ENCODE results near the gene UBC.
A peak's percentile ranks its signal among the peaks of the same experiment; 100 is the strongest.

Gene UBC

DNA sequence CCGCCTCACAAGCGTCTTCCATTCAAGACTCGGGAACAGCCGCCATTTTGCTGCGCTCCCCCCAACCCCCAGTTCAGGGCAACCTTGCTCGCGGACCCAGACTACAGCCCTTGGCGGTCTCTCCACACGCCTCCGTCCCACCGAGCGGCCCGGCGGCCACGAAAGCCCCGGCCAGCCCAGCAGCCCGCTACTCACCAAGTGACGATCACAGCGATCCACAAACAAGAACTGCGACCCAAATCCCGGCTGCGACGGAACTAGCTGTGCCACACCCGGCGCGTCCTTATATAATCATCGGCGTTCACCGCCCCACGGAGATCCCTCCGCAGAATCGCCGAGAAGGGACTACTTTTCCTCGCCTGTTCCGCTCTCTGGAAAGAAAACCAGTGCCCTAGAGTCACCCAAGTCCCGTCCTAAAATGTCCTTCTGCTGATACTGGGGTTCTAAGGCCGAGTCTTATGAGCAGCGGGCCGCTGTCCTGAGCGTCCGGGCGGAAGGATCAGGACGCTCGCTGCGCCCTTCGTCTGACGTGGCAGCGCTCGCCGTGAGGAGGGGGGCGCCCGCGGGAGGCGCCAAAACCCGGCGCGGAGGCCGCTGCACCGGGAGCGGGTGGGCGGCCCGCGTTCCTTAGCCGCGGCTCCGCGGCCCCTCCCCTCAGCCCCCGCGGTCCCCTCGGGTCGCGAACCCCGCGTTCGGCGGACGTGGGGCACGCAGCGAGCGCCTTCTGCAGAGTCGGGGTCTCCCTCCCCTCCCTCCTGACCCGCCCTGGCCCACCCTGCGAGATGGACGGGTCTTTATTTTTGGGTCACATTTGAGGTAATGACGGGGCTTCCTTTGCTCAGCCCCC, at the start of gene UBC:
UBC (minus strand) TSS at position 259 of the 847 bp plus-strand sequence. CDS start 879 bp downstream, outside the sequence.
- DNase-seq (ENCODE audit: low read depth in 1 of 2, low spot score in 1 of 2), result peak; percentile 81 to 82

DNA sequence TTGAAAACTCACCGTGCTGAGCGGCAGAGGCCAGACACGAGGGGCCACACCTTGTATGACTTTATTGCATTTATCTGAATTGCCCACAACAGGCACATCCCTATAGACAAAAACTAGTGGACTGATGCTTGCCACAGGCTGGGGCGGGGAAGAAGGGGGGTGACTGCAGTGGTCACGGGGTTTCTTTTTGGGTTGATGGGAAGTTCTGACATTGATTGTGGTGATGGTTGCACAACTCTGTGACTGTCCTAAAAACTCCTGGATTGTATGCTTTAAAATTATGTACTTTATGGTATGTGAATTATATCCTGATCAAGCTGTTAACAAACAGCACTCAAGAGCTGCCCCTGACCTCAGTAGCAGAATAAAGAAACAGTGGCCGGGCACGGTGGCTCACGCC, 48.8 kb upstream of the UBC start:
- DNase-seq (ENCODE audit: low read depth in 1 of 2, low spot score in 1 of 2), result no peak

DNA sequence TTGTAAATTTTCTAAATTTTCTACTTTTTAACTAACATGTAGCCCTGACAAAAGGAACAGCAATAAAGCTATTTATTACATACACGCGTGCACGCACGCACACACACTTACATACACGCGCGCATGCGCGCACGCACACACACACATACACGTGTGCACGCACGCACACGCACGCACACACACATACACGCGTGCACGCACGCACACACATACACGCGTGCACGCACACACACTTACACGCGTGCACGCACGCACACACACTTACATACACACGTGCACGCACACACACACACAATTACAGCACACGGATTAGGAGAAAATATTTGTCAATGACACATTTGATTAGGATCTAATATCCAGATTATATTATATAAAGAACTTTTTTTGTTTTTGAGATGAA, 46.6 kb upstream of the UBC start:
- DNase-seq (ENCODE audit: low read depth in 1 of 2, low spot score in 1 of 2), result no peak

DNA sequence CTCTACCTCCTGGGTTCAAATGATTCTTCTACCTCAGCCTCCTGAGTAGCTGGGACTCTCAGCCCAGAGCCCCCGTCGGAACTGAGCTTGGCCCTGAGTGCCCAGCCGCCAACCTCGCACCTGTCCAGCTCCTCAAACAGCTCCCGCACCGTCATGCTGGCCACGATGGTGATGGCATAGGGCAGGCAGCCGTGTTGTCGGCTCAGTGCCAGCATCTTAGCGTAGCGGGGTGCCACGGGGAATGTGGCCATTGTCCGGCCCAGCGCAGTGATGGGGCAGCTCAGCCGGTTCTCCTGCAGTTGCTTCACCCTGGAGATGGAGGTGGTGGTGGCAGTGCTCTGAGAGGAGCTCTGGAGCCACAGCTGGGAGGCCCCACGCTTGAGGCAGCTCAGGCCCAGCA, 42.1 kb upstream of the UBC start:
- DNase-seq (ENCODE audit: low read depth in 1 of 2, low spot score in 1 of 2), result no peak

DNA sequence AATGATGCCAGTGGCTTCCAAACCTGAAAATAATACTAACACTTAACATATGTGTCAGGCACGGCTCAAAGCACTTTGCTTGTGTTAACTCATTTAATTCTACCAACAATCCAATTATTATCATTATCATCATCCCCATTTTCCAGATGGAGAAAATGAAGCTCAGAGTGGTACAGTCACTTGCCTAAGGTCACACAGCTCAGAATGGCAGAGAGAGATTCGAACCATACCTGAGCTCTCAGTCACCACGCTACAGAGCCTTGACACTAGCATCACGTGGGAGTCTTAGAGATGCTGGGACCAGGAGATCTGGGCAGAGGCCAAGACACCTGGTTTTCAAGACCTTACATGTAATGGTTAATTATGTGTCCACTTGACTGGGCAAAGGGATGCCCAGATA, 40.3 kb upstream of the UBC start:
- DNase-seq (ENCODE audit: low read depth in 1 of 2, low spot score in 1 of 2), result no peak

DNA sequence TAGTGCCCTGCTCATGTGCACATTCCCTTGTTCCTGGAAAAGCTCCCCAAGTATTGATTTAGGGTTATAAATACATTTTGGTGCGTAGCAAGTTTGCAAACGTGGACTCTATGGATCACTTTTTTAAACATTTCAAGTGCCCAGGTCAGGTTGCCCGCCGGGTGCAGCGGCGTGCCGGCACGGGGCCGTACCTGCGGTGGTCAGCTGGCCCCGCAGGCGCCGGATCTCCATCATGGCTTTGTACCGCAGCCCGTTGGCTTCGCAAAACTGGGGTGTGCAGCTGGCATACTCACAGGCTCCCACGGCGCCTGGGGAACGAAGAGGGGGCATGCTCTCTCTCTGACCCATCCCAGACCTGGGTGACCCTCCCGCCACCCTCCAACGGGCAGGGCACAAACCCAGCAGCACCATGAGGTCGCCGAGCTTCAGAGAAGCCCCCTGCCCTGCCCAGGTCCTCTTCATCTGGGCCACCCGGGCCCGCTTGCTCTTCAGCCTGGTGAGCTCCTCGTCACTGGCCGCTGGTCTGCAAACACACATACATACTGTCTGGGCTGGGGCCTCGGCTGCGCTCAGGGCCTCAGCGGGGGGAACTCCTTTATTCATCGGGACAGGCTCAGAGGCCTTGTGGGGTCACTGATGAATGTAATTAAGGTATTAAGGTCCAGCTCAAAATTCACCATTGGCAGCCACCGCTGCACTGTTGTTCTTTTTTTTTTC, 39.4 kb upstream of the UBC start:
- no peak for DNase-seq (ENCODE audit: low read depth in 1 of 2, low spot score in 1 of 2)

DNA sequence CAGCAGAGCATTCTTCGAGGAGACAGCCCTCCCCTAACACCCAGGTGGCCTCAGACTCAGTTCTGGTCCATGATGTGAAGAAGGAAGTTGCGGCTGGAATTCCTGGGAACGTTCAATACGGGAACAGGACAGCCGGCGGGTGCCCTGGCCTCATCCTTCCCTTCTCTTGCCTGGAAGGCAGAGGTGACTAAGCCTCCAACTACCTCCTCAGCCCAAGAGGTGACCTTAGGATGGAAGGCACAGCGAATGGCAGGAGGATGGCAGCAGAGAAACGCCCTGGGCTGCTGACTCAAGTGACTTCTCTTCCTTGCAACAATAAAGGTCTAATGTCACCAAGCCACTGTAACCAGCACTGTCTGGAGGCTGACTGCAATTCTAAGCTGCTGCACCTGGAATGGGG, 38.4 kb upstream of the UBC start:
- DNase-seq (ENCODE audit: low read depth in 1 of 2, low spot score in 1 of 2), result no peak

DNA sequence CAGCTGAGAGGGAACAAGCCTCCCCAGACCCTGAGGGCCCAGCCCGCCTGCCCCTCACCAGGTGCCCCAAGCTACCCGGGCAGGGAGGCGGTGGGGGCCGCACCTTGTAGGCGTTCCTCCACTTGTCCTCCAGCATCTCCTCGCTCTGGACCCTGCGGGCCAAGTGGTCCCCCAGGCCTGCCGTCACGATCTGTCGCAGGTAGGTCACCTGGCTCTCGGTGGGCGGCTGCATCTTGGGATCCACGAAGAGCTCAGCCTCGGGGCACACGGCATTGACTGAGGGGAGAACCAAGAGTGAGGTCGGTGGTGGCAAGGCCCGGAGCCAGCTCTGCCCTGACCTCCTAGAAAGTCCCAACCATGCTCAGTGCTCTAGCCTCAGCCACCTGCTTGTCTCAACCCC, 37.8 kb upstream of the UBC start:
- no peak for DNase-seq (ENCODE audit: low read depth in 1 of 2, low spot score in 1 of 2)

DNA sequence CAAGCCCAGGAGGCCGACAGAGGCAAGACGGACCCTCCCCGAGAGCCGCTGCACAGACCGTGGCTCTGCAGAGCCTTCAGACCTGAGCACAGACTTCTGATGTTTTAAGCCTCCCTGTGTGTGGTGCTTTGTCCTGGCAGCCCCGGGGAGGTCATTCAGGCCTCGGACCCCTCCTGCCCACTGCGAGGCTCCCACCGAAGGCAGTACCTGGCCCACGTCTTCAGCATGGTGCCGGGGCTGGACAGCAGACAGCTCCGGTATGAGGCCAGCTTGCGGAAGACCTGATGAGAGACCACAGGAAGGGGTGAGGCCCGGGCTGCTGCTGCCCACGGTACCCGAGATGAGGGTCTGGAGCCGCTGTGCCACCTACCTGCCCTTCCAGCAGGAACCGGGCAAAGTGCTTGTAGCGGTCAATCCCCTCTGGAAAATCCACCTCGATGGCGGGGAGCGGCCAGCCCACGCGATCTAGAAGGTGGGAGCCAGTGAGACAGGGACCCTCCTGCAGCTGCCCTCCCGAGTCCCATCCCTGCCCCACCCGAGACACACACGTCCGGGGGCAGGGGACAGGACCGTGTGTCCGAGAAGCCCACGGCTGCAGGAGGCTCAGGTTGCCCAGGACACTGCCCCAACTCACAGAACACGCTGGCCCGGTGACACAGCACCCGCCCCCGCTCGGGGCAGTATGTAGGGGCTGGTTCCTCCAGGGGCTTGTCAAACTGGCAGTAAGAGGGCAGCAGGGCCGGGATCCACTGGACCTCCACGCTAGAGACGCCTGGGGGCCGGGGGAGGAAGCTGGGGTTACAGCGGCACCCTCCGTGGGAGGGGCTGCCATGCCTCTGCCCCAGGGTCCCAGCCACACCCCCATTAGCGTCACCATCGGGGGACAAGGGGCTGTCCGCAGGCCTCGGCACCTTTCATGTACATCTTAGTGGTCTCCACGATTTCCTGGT, 35.6 kb upstream of the UBC start:
- no peak for DNase-seq (ENCODE audit: low read depth in 1 of 2, low spot score in 1 of 2)

DNA sequence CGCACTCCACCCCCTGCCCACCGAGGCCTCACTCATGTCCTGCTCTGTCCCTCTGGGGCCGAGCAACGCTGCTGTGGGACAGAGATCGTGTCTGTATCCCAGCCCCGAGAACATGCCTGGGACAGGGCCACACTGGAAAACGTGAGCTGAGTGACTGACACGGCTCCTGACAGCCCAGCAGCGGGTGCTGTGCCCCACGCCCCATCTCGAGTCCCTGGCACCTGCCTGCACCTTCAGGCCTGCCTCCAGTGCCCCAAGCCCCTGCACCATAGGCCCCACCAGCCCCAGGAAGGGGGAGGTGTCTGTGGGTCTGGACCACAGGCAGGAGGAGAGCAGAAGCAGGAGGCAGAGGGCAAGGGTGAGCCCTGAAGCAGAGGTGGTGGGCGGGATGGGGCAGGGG, 34.6 kb upstream of the UBC start:
- no peak for DNase-seq (ENCODE audit: low read depth in 1 of 2, low spot score in 1 of 2)

DNA sequence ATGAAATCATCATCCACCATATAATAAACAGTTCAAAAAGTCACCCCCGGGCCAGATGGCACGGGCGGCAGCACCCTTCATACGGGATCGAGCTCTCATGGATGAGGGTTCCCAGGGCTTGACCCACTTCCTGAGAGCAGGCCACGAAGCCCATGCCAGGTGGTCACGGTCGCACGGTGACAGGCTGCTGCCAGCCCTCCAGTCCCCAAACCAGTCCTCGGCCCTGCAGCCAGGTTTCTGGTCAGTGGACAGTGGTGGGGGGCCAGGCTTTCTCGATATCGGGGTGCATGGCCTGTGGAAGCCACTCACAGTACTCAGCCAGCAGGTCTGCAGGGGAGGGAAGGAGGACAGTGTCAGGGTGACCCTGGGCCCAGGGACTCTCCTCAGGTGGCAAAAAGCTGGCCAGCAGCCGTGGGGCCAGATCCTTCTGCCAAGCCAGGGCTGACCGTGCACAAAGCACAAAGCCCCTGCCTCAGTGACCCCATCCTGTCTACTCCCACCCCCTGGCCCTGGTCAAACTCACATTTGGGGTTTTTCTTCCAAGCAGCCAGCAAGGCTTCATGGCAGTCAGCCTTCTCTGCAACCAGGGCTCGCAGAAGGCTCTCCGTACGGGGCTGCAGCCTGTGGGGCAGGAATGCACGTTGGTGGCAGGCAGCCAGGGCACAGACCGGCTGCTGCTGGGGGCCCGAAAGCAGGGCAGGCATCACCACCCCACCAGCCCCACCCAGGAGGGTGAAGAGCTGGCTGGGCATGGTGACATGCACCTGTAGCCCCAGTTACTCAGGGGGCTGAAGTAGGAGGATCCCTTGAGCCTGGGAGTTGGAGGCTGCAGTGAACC, 33.3 kb upstream of the UBC start:
- no peak for DNase-seq (ENCODE audit: low read depth in 1 of 2, low spot score in 1 of 2)

DNA sequence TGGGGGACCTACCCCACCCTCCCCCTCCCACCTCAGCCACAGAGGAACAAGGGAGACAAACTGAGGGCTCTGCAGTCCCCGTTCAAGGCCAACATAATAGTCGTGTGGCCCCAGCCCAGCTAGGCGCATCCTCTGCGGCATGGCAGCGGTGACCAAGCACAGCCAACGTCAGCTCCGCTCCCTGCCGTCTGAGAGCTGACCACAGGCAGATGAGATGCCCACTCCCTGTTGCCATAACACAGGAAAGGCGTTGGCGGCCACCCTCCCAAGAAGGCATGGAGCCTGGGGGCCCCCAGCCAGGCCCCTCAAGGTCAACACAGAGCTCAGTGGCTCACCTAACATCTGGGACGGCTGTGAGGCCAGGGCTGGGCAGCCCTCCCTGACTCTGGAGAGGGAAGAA, 32.6 kb upstream of the UBC start:
- DNase-seq (ENCODE audit: low read depth in 1 of 2, low spot score in 1 of 2), result no peak

DNA sequence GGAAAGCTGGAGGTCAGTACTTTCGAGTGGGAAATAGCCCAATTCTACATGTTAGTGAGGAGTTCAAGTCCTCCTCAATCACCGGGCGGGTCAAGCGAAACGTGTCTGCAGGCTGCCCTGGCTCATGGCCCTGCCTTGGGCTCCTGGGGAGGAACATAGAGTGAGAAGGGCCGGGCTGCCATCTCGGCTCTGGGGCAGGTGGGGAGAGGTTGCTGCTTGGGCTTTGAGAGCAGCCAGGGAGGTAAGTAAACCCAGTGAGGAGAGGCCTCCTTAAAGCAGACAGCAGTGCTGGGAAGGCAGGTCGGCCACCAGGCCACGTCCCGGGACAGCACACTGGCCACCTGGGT, 32.0 kb upstream of the UBC start:
- DNase-seq (ENCODE audit: low read depth in 1 of 2, low spot score in 1 of 2), result no peak

DNA sequence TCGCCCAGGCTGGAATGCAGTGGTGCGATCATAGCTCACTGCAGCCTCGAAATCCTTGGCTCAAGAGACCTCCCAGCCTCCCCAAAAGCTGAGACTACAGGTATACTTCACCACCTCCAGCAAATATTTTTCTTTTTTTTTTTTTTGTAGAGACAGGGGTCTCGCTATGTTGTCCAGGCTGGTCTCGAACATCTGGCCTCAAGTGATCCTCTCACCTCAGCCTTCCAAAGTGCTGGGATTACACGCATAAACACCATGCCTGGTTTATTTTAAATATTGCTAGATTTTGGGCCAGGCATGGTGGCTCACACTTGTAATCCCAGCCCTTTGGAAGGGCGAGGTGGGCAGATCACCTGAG, 26.7 kb upstream of the UBC start:
- no peak for DNase-seq (ENCODE audit: low read depth in 1 of 2, low spot score in 1 of 2)

DNA sequence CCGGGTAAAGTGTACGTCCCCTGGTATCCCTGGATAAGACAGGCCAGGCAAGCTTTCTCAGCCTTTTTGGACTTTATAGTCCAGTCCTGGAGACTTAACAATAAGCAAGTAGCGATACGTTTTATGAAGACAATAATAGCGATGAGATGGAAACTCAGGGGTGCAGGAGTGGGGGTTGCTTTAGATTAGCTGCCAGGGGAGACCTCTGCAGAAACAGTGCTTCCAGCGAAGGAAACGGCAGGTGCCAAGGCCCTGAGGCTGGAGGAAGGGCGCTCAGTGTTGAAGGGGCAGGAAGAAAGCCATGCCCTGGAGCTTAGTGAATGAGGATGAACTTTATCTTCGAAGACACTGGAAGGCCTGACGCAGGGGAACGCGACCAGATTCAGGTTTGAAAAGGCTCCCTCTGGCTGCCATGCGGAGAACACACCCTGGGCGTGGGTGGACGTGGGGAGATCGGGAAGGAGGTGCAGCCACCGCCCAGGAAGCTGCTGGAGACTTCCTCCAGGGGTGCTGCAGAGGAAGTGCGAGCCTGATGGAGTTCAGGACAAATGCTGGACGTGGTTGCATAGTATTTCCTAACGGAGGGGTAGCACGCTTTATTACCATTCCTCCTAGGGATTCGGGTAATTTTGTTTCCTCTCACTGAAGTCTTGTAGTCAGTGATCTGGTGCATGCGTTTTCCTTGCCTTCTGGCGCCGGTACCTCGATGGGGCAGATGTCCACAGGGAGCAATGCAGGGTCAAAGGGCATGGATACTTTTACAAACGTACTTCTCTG, 26.1 kb upstream of the UBC start:
- DNase-seq (ENCODE audit: low read depth in 1 of 2, low spot score in 1 of 2), result peak; percentile 56 to 63

DNA sequence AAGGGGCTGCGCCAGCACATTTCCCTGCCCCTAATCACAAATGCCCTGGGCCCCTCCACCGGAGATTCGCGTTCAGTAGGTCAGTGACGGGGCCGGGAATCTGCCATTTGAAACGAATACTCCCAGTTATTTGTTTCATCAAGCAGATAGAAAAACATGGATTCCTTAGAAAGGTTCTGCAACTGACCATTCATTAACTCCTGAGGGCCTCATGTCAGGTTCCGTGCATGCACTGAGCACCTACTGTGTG, 25.6 kb upstream of the UBC start:
- DNase-seq (ENCODE audit: low read depth in 1 of 2, low spot score in 1 of 2), result no peak

DNA sequence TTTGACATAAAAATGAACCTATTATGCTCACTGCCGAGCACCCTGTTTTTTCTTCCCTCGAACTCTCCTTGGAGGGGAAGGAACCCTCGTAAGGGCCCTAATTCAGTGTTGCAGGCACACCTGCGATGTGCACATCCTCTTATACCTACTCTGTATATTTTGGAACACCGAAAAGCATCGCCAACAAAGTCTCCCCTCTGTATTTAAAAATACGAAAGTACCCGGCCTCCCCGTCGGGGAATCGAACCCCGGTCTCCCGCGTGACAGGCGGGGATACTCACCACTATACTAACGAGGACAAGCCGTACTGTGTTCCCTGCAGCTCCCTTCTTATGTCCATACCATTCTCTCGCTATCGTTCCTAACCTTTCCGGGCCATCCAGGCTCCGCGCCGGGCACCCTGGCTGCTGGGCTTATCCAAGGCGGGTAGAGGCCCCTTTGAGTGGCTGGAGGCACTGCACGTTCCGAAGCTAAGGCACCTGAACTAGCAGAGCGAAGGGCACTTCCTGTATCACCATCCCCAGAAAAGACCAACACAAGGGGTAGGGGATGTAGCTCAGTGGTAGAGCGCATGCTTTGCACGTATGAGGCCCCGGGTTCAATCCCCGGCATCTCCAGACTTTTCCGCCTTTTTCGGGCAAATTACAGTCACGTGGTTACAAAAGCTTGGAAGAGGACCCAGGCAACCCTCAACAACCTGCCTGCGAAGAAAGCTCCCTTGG, 25.1 kb upstream of the UBC start:
- DNase-seq (ENCODE audit: low read depth in 1 of 2, low spot score in 1 of 2), result peak; percentile 76 to 87

DNA sequence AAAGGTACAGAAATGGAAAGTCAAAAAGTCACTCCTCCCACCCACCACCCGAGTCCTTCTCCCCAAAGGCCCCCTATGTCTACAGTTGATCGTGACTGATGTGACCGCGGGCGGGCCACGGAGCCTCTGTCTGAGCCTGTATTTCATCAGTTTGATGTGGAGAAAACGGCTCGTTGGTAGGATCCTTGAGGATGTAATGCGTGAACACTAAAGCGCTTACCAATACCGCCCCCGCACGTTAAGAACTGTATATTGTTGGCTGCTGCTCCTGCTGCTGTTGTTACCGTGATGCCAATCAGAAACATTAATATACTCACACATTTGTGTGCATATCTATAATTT, 24.6 kb upstream of the UBC start:
- peak in 1 of 2 donors; percentile 10 for DNase-seq (ENCODE audit: low read depth in 1 of 2, low spot score in 1 of 2)

DNA sequence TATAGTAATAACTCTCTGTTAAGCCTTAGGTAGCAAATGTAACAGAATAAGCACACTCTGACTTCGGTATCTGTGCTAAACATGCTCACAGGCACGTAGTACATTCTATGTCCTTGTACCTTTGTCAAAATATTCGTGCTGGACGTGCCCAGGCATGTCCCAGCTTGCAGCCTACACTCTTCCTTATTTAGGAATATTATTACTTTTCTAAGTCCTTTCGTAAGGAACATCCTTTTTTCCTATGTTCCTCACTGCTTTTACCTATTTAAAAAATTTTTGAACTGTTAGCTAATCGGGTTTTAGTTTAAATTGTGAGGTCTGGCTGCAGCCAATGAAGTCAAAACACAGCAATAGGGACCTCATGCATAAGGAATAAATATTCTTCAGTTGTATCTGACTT, 24.1 kb upstream of the UBC start:
- DNase-seq (ENCODE audit: low read depth in 1 of 2, low spot score in 1 of 2), result no peak

DNA sequence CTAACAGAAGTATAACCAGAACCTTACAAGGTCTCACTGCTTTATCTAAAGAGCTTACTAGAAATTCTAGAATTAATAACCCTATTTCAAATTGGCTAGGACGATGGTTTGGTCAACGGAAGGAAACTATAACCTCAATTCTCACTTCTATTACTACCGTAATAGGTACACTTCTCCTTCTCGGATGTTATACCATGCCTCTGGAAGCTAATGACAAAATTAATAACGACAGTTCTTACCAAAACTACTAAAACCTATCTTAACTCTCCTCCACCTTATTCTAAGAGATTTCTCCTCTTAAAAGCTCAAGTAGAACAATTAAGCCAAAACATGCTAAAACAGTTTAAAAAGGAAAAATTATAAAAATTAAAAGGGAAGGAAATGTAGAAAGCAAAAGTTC, 23.7 kb upstream of the UBC start:
- DNase-seq (ENCODE audit: low read depth in 1 of 2, low spot score in 1 of 2), result no peak
